Breast epithelium (tissue), 3 donors: ENCODE measurements around the gene NINL.

Source experiments
- CTCF ChIP-seq, 3 donors: fragments of 450-650 bp; IDR thresholded peaks; one replicate each; pipeline ENCODE4 v1.5.1; 2016 to 2017; ENCODE audit warnings: antibody characterized with exemption in 3 of 3, mild to moderate bottlenecking in 3 of 3, moderate library complexity in 3 of 3
- POLR2A ChIP-seq: fragments of 450-650 bp; IDR thresholded peaks from one replicate; pipeline ENCODE4 v1.6.1; 2016; ENCODE audit warnings: antibody characterized with exemption, mild to moderate bottlenecking, moderate library complexity

GRCh38 chr20:25489221-25489871 is 96.0 kb downstream of the NINL start:
- TF ChIP-seq CTCF (IDR thresholded peaks at IDR 0.05) (no peak), POLR2A (no peak)
